Suppressor macrophage treated with lipopolysaccharide for 1 hour (primary cell): ENCODE results near the gene COMMD8.

Experiments used
- DNase-seq, 3 donors: peaks; one replicate each; pipeline ENCODE4 v3.0.0-alpha.2; 2020 to 2022

The COMMD8 gene

GRCh38 chr4:47471591-47471990, 8.1 kb upstream of the COMMD8 start:
- no peak for DNase-seq

- no peak for DNase-seq
These were observed 7.6 kb upstream of the COMMD8 start for GRCh38 chr4:47471064-47471463.

- no peak for DNase-seq
These were observed 6.4 kb upstream of the COMMD8 start for GRCh38 chr4:47469951-47470350.

GRCh38 chr4:47468706-47469365, 5.3 kb upstream of the COMMD8 start:
- DNase-seq: no peak

GRCh38 chr4:47466056-47466785, 2.7 kb upstream of the COMMD8 start:
- no peak for DNase-seq

- DNase-seq: no peak
These were observed 1.5 kb upstream of the COMMD8 start for GRCh38 chr4:47465004-47465403.

GRCh38 chr4:47462799-47463234, 685 bp downstream of the COMMD8 start:
- DNase-seq: no peak

GRCh38 chr4:47451657-47452056, 11.8 kb downstream of the COMMD8 start:
- no peak for DNase-seq

GRCh38 chr4:47444031-47444430, 19.5 kb downstream of the COMMD8 start:
- no peak for DNase-seq

GRCh38 chr4:47442980-47443379, 20.5 kb downstream of the COMMD8 start:
- peak; percentile 69 to 75 (median 72) for DNase-seq

GRCh38 chr4:47434931-47435330, 28.6 kb downstream of the COMMD8 start:
- DNase-seq: no peak

GRCh38 chr4:47432749-47433148, 30.8 kb downstream of the COMMD8 start:
- DNase-seq: no peak

- DNase-seq: no peak
These were observed 35.6 kb downstream of the COMMD8 start for GRCh38 chr4:47427935-47428334.

GRCh38 chr4:47425628-47426027, 37.9 kb downstream of the COMMD8 start:
- DNase-seq: no peak

- no peak for DNase-seq
These were observed 44.2 kb downstream of the COMMD8 start for GRCh38 chr4:47419296-47419695.

GRCh38 chr4:47418147-47418546, 45.4 kb downstream of the COMMD8 start:
- no peak for DNase-seq

- no peak for DNase-seq
These were observed 47.8 kb downstream of the COMMD8 start for GRCh38 chr4:47415719-47416118.

GRCh38 chr4:47413521-47413920, 50.0 kb downstream of the COMMD8 start:
- DNase-seq: no peak

GRCh38 chr4:47410271-47410670, 53.2 kb downstream of the COMMD8 start:
- no peak for DNase-seq

GRCh38 chr4:47406408-47406807, 57.1 kb downstream of the COMMD8 start:
- no peak for DNase-seq
